ENCODE results near the gene ATXN7. TPM values are rescaled to one million over a fixed set of nuclear protein-coding genes. Genes with fewer than 3 reads are reported as not detected.

ATXN7 gene
- total and polyA plus RNA-seq, 8 donors = 2.1 to 333 (median 30.8) TPM

GRCh38 chr3:63911873-63912767, 48.5 kb downstream of the ATXN7 start, which contains the start of gene SCAANT1:
SCAANT1 (minus strand) TSS chr3:63912383.
- Histone ChIP-seq H3K9me3 (no peaks in the 10 kb centered on the region), H3K4me1 (peaks cover 16 to 38% (median 36%) of the 10 kb centered on the region in 4 donors), H3K36me3 (peaks cover 8 to 22% (median 16%) of the 10 kb centered on the region in 4 donors), H3K27me3 (no peaks in the 10 kb centered on the region), H3K4me3 (peak within 1 kb of the TSS; percentile 56 to 93 (median 68)), H3K27ac (peak within 1 kb of the TSS; percentile 94 to 100 (median 99))
- 0 to 1% (median 0%) methylated on average over 39 to 115 of the region's 115 CpGs for WGBS, 5 donors
- TF ChIP-seq POLR2AphosphoS5 (IDR thresholded peaks at IDR 0.05) = peak; percentile 56 to 86 (median 84)
- peak in 1 of 7 experiments; percentile 23 for TF ChIP-seq CTCF (IDR thresholded peaks at IDR 0.05)
- TF ChIP-seq EP300 (IDR thresholded peaks at IDR 0.05) = no peak
- peak in 1 of 4 donors; percentile 33 for TF ChIP-seq POLR2A (IDR thresholded peaks at IDR 0.05)
- intact Hi-C loops (cut with DNase I; ENCODE audit: low total_unique reads) = loop anchor here (10.0 kb wide), 1 partner anchor 83 kb away; no protein-coding TSS in a partner anchor
- DNase-seq = peak; percentile 93 to 97

GRCh38 chr3:63912768-63913588, 49.3 kb downstream of the ATXN7 start:
- Histone ChIP-seq H3K4me3 (peak overlapping the region; percentile 56 to 93 (median 68)), H3K27me3 (no peaks in the 10 kb centered on the region), H3K27ac (peak overlapping the region; percentile 94 to 100 (median 99)), H3K36me3 (peaks cover 11 to 29% (median 25%) of the 10 kb centered on the region in 4 donors), H3K9me3 (no peaks in the 10 kb centered on the region), H3K4me1 (peaks cover 16 to 38% (median 37%) of the 10 kb centered on the region in 4 donors)
- intact Hi-C loops (cut with DNase I; ENCODE audit: low total_unique reads) = loop anchor here (10.0 kb wide), 1 partner anchor 82 kb away; no protein-coding TSS in a partner anchor
- DNase-seq = peak; percentile 76 to 91
- TF ChIP-seq POLR2AphosphoS5 (IDR thresholded peaks at IDR 0.05) = peak; percentile 25 to 48 (median 40)
- no peak for TF ChIP-seq EP300 (IDR thresholded peaks at IDR 0.05)
- WGBS, 5 donors = 3 to 7% (median 4%) methylated on average over 24 to 46 of the region's 46 CpGs

- 24 to 37% (median 30%) methylated on average over 5 of the region's 5 CpGs for WGBS, 5 donors
- Histone ChIP-seq H3K27ac (peak overlapping the region; percentile 58 to 100 (median 96)), H3K4me3 (peak overlapping the region in 3 of 4 donors; percentile 56 to 70 (median 67)), H3K27me3 (no peaks in the 10 kb centered on the region), H3K9me3 (no peaks in the 10 kb centered on the region), H3K4me1 (peaks cover 16 to 48% (median 41%) of the 10 kb centered on the region in 4 donors), H3K36me3 (peaks cover 15 to 40% (median 37%) of the 10 kb centered on the region in 4 donors)
- TF ChIP-seq POLR2AphosphoS5 (IDR thresholded peaks at IDR 0.05) (peak in 1 of 3 donors; percentile 51), CTCF (IDR thresholded peaks at IDR 0.05) (no peak), POLR2A (IDR thresholded peaks at IDR 0.05) (no peak), EP300 (IDR thresholded peaks at IDR 0.05) (no peak)
- DNase-seq = peak; percentile 68 to 88
- intact Hi-C loops (cut with DNase I; ENCODE audit: low total_unique reads) = loop anchor here (10.0 kb wide), 1 partner anchor 80 kb away; no protein-coding TSS in a partner anchor
Observed at GRCh38 chr3:63914312-63914711, 50.6 kb downstream of the ATXN7 start.

- intact Hi-C loops (cut with DNase I; ENCODE audit: low total_unique reads) = loop anchor here (10.0 kb wide), 1 partner anchor 76 kb away; no protein-coding TSS in a partner anchor
- DNase-seq = no peak
- peaks cover 23 to 65% (median 41%) of the 10 kb centered on the region in 4 donors for H3K4me1 ChIP-seq
Observed at GRCh38 chr3:63918321-63918720, 54.7 kb downstream of the ATXN7 start.

More at GRCh38 chr3:63918321-63918720, 54.7 kb downstream of the ATXN7 start:
- Histone ChIP-seq H3K9me3 (no peaks in the 10 kb centered on the region), H3K36me3 (peaks cover 15 to 51% (median 48%) of the 10 kb centered on the region in 4 donors), H3K27me3 (no peaks in the 10 kb centered on the region), H3K4me3 (no peak overlapping the region), H3K27ac (no peak overlapping the region)
- TF ChIP-seq EP300 (IDR thresholded peaks at IDR 0.05) (no peak), CTCF (IDR thresholded peaks at IDR 0.05) (no peak), POLR2AphosphoS5 (IDR thresholded peaks at IDR 0.05) (no peak), POLR2A (IDR thresholded peaks at IDR 0.05) (no peak)

Data from stomach (tissue), 9 donors.